ENCODE data around the gene LRTM1. TPM values are rescaled to one million over a fixed set of nuclear protein-coding genes. Genes with fewer than 3 reads are reported as not detected.

LRTM1 gene
- total RNA-seq, 1 experiment from 2014 or later: not detected

- H3K27ac ChIP-seq (ENCODE audit: low read depth, low read length): no peak overlapping the region
- H3K4me1 ChIP-seq (ENCODE audit: control insufficient read depth in 1 of 2, insufficient read depth in 2 of 2, low read length in 2 of 2): no peaks in the 10 kb centered on the region
- no peaks in the 10 kb centered on the region for H4K20me1 ChIP-seq (ENCODE audit: insufficient read depth)
- no peak overlapping the region for H2AFZ ChIP-seq (ENCODE audit: low read depth, low read length, poor library complexity, severe bottlenecking)
- TF ChIP-seq, protein P1, sequence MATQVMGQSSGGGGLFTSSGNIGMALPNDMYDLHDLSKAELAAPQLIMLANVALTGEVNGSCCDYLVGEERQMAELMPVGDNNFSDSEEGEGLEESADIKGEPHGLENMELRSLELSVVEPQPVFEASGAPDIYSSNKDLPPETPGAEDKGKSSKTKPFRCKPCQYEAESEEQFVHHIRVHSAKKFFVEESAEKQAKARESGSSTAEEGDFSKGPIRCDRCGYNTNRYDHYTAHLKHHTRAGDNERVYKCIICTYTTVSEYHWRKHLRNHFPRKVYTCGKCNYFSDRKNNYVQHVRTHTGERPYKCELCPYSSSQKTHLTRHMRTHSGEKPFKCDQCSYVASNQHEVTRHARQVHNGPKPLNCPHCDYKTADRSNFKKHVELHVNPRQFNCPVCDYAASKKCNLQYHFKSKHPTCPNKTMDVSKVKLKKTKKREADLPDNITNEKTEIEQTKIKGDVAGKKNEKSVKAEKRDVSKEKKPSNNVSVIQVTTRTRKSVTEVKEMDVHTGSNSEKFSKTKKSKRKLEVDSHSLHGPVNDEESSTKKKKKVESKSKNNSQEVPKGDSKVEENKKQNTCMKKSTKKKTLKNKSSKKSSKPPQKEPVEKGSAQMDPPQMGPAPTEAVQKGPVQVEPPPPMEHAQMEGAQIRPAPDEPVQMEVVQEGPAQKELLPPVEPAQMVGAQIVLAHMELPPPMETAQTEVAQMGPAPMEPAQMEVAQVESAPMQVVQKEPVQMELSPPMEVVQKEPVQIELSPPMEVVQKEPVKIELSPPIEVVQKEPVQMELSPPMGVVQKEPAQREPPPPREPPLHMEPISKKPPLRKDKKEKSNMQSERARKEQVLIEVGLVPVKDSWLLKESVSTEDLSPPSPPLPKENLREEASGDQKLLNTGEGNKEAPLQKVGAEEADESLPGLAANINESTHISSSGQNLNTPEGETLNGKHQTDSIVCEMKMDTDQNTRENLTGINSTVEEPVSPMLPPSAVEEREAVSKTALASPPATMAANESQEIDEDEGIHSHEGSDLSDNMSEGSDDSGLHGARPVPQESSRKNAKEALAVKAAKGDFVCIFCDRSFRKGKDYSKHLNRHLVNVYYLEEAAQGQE (IDR thresholded peaks at IDR 0.05; ENCODE audit: low read depth): no peak
- H3K9me3 ChIP-seq (ENCODE audit: control insufficient read depth in 1 of 2, insufficient read depth in 1 of 2, low read depth in 1 of 2, low read length in 2 of 2): peaks cover 0 to 3% of the 10 kb centered on the region in 2 experiments; a peak in 2 of 4 replicates
- H3K4me2 ChIP-seq (ENCODE audit: low read length): no peak overlapping the region
- BruUV-seq (replicated peaks): no TSS peak
- DNase-seq (ENCODE audit: low read depth, low spot score) (no peak), ATAC-seq (no peak)
- H3K36me3 ChIP-seq (ENCODE audit: control insufficient read depth in 1 of 2, insufficient read depth in 2 of 2, low read length in 2 of 2): no peaks in the 10 kb centered on the region
- H3K4me3 ChIP-seq (replicated peaks in 1 of 2; ENCODE audit: low read depth in 1 of 2, low read length in 2 of 2): no peak overlapping the region
- no peaks in the 10 kb centered on the region for H3K9me2 ChIP-seq (ENCODE audit: insufficient read depth)
- H3K27me3 ChIP-seq (ENCODE audit: insufficient read depth, low read length): no peaks in the 10 kb centered on the region
- RAD21 ChIA-PET (ENCODE audit: low non-redundant PET in 1 of 2, low total read pairs in 2 of 2, uncharacterized antibody in 2 of 2, unreplicated experiment in 2 of 2): no interaction called here
- CTCF ChIA-PET: no interaction called here
- H3K9ac ChIP-seq (ENCODE audit: low read length): no peak overlapping the region
- no peaks in the 10 kb centered on the region for H3K79me2 ChIP-seq (ENCODE audit: insufficient read depth, low read length)
- POLR2A ChIA-PET: no interaction called here
- intact Hi-C loops (cut with micrococcal nuclease): no loop called here
Measured at GRCh38 chr3:54954521-54954920, 26.7 kb upstream of the LRTM1 start.

DNA sequence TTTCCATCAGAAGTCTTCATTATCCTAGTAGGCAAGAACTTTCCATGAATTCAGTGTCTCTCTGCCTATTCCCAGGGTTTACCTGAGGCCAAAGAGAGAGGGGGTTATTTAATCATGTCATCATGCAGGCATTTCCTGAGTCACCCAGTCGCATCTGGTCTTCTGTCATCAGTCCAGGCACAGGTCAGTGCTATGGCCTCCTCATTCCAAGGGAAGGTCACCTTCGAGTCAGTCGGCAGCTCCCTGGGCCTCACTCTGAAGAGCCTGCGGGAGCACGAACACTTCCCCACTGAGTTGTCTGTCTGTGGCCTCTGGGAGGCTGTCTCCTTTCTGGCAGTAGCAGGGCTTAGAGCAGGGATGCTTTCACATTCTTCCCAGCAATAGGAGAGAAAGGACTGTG lies 26.2 kb upstream of the LRTM1 start:
- H3K36me3 ChIP-seq (ENCODE audit: control insufficient read depth in 1 of 2, insufficient read depth in 2 of 2, low read length in 2 of 2): no peaks in the 10 kb centered on the region
- no peak for DNase-seq (ENCODE audit: low read depth, low spot score)
- TF ChIP-seq, protein P1 (IDR thresholded peaks at IDR 0.05; ENCODE audit: low read depth): no peak
- TF ChIP-seq MAX (IDR thresholded peaks at IDR 0.05): no peak
- TF ChIP-seq ZNF274 (IDR thresholded peaks at IDR 0.05; ENCODE audit: low read depth, low read length): no peak
- no peak for TF ChIP-seq EZH2 (IDR thresholded peaks at IDR 0.05)
- TF ChIP-seq ELF1 (IDR thresholded peaks at IDR 0.05; ENCODE audit: borderline replicate concordance, low read depth): no peak
- TF ChIP-seq ZFX (IDR thresholded peaks at IDR 0.05): no peak
- no peak for TF ChIP-seq POLR2AphosphoS5 (IDR thresholded peaks at IDR 0.05; ENCODE audit: low read depth, low read length)
- TF ChIP-seq CBX3 (IDR thresholded peaks at IDR 0.05; ENCODE audit: low read depth): no peak
- TF ChIP-seq JUND (IDR thresholded peaks at IDR 0.05): no peak
- no peak for TF ChIP-seq CEBPB (IDR thresholded peaks at IDR 0.05; ENCODE audit: low read depth)
- TF ChIP-seq, protein P2, sequence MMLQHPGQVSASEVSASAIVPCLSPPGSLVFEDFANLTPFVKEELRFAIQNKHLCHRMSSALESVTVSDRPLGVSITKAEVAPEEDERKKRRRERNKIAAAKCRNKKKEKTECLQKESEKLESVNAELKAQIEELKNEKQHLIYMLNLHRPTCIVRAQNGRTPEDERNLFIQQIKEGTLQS (IDR thresholded peaks at IDR 0.05): no peak
- no peak overlapping the region for H3K4me2 ChIP-seq (ENCODE audit: low read length)
- no TSS peak for BruUV-seq (replicated peaks)
- intact Hi-C loops (cut with micrococcal nuclease): no loop called here
- H3K4me1 ChIP-seq (ENCODE audit: control insufficient read depth in 1 of 2, insufficient read depth in 2 of 2, low read length in 2 of 2): no peaks in the 10 kb centered on the region
- no peak overlapping the region for H2AFZ ChIP-seq (ENCODE audit: low read depth, low read length, poor library complexity, severe bottlenecking)
- ChIA-PET POLR2A (no interaction called here), RAD21 (ENCODE audit: low non-redundant PET in 1 of 2, low total read pairs in 2 of 2, uncharacterized antibody in 2 of 2, unreplicated experiment in 2 of 2) (no interaction called here), CTCF (no interaction called here)
- H3K9ac ChIP-seq (ENCODE audit: low read length): no peak overlapping the region
- H3K27me3 ChIP-seq (ENCODE audit: insufficient read depth, low read length): no peaks in the 10 kb centered on the region
- no peaks in the 10 kb centered on the region for H4K20me1 ChIP-seq (ENCODE audit: insufficient read depth)
- peaks cover 0 to 8% of the 10 kb centered on the region in 2 experiments; a peak in 2 of 4 replicates for H3K9me3 ChIP-seq (ENCODE audit: control insufficient read depth in 1 of 2, insufficient read depth in 1 of 2, low read depth in 1 of 2, low read length in 2 of 2)
- H3K79me2 ChIP-seq (ENCODE audit: insufficient read depth, low read length): no peaks in the 10 kb centered on the region
- H3K4me3 ChIP-seq (replicated peaks in 1 of 2; ENCODE audit: low read depth in 1 of 2, low read length in 2 of 2): no peak overlapping the region
- H3K9me2 ChIP-seq (ENCODE audit: insufficient read depth): no peaks in the 10 kb centered on the region
- no peak overlapping the region for H3K27ac ChIP-seq (ENCODE audit: low read depth, low read length)
- no peak for ATAC-seq

Measured in HCT116 (cell line).